Skeletal muscle satellite cell (primary cell): ENCODE data around the gene RTN4RL1.

ENCODE experiments used
- H3K27me3 ChIP-seq: 2 replicates; pipeline ENCODE4 v1.7.0; 2013; ENCODE audit warnings: low read length; ENCODE audit not compliant: control insufficient read depth, insufficient read depth
- H3K36me3 ChIP-seq: 2 replicates; pipeline ENCODE4 v1.7.0; 2013; ENCODE audit warnings: mild to moderate bottlenecking, control low read depth, low read length; ENCODE audit not compliant: insufficient read depth
- H3K4me1 ChIP-seq: 2 replicates; pipeline ENCODE4 v1.7.0; 2013; ENCODE audit warnings: low read length; ENCODE audit not compliant: control insufficient read depth, insufficient read depth
- H3K4me2 ChIP-seq: 2 replicates; pipeline ENCODE4 v1.7.0; 2013; ENCODE audit warnings: mild to moderate bottlenecking, low read length
- H3K4me3 ChIP-seq: 2 replicates; pipeline ENCODE4 v1.7.0; 2013; ENCODE audit warnings: low read length
- H3K9ac ChIP-seq: 2 replicates; pipeline ENCODE4 v1.7.0; 2013; ENCODE audit warnings: mild to moderate bottlenecking, low read depth, low read length, moderate library complexity
- H3K9me3 ChIP-seq: replicated peaks from 2 replicates; pipeline ENCODE4 v1.7.0; 2013; ENCODE audit warnings: mild to moderate bottlenecking, control low read depth, low read length

RTN4RL1 gene

DNA sequence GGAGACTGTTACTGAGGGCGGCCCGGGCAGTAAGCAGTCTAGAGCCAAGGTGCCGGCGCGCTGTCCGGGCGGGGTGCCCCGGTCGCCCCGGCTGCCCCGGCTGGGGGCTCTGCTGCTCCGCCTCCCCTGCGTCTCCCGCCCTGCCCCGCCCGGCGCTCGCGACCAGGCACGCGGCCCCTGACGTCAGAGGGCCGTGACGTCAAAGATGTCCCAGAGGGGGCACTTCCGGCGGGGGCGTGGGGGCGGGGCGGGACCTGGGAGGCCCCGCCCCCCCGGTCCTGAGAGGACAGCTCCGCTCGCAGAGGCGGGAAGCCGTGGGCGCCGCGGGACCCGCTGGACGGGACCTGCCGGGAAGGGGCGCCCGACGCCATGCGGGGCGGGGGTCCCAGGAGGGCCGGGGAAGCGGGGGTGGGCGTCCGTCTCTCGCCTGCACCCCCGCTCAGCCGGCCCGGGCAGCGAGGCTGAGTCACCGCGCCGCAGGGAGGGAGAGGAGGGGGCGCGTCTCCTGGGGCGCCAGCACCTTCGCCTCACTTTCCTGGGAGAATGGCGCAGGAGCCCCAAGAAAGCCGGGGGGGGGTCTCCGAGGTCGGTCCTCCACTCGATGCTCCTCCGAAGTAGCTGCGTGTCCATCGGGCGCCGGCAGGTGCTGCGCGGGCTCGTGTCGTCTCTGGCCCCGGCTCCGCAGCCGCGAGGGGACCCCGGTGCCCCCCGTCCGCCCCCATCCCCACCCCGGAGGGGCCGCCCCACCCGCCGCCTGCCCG, 25.3 kb upstream of the RTN4RL1 start:
- Histone ChIP-seq H3K9me3 (no peaks in the 10 kb centered on the region), H3K27me3 (peaks cover 3% of the 10 kb centered on the region), H3K9ac (peak overlapping the region; percentile 76), H3K4me1 (peaks cover 13% of the 10 kb centered on the region), H3K4me2 (peak overlapping the region; percentile 85), H3K36me3 (no peaks in the 10 kb centered on the region), H3K4me3 (peak overlapping the region; percentile 96)

DNA sequence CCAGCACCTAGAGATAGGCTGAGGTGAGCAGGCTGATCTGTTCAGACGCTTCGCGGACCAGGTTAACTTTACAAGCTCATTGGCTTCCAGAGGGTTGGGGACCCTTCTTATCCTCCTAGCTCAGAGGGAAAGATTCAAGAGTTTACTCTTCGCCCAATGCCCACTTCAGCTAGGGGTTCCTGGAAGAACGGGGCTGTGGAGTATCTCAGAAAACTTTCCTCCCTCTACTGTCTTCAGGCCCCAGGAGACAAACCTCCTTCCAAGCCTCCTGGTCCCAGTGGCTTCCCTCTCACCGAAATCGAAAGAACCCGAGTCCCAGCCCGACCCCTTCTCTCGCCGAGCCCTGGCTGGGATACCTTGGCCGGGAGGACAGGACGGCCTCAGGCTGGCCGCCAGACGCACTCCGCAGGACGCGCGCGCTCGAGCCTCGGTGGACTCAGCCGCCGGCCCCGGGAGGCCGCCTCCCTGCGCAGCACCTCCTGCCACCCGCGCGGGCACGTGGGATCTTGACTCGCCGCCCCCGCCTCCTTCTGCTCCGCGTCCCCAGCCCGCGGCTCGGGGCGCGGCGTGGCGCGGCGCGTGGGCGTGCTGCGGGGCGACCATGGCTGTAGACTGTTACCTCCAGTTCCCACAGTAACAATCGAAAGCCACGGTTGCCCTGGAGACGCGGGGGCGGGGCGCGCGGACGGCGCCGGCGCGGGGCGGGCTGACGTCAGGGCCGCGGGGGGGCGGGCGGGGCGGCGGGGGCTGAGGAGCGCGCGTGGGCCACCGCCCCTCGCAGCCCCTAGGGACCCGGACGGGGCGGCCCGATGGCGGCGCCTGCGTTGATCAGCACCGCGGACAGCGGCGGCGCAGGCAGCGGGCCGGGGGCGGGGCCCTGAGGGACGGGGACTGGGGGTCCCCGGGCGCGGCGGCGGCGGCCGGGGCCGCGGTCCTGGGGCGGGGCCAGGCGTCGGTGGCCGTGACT, 24.5 kb upstream of the RTN4RL1 start:
- Histone ChIP-seq H3K4me1 (peaks cover 13% of the 10 kb centered on the region), H3K36me3 (peaks cover 5% of the 10 kb centered on the region), H3K4me2 (peak overlapping the region; percentile 99), H3K9ac (peak overlapping the region; percentile 86), H3K4me3 (peak overlapping the region; percentile 96), H3K9me3 (no peaks in the 10 kb centered on the region), H3K27me3 (peaks cover 3% of the 10 kb centered on the region)

GRCh38 chr17:2048805-2049204, 23.7 kb upstream of the RTN4RL1 start:
- peak overlapping the region; percentile 86 for H3K9ac ChIP-seq
- no peaks in the 10 kb centered on the region for H3K9me3 ChIP-seq
- peaks cover 3% of the 10 kb centered on the region for H3K27me3 ChIP-seq
- peaks cover 8% of the 10 kb centered on the region for H3K36me3 ChIP-seq
- H3K4me3 ChIP-seq = peak overlapping the region; percentile 96
- peaks cover 18% of the 10 kb centered on the region for H3K4me1 ChIP-seq
- H3K4me2 ChIP-seq = peak overlapping the region; percentile 99

GRCh38 chr17:2047590-2047989, 22.5 kb upstream of the RTN4RL1 start:
- Histone ChIP-seq H3K4me1 (peaks cover 30% of the 10 kb centered on the region), H3K27me3 (peaks cover 3% of the 10 kb centered on the region), H3K9ac (no peak overlapping the region), H3K4me2 (no peak overlapping the region), H3K36me3 (peaks cover 19% of the 10 kb centered on the region), H3K4me3 (no peak overlapping the region), H3K9me3 (no peaks in the 10 kb centered on the region)

DNA sequence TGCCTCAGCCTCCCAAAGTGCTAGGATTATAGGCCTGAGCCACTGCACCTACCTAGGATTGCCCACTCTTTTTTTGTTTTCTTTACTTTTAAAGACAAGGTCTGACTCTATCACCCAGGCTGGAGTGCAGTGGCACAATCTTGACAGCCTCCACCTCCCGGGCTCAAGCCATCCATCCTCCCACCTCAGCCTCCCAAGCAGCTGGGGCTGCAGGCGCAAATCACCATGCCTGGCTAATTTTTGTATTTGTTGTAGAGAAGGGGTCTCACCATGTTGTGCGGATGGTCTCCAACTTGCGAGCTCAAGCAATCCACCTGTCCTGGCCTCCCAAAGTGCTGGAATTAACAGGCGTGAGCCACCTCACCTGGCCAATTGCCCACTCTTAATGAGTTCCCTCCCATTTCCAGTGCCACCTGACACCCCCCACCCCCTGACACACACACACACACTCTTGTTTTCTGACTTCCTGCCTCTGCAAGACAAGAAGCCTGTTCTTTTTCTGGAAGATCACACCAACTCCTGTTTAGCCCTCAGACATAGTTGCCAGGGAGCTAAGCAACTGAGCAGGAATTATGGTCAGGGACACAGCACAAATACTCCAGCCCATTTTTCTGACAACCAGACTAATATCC, 19.2 kb upstream of the RTN4RL1 start:
- H3K4me3 ChIP-seq = no peak overlapping the region
- H3K9ac ChIP-seq = no peak overlapping the region
- H3K36me3 ChIP-seq = peaks cover 23% of the 10 kb centered on the region
- no peaks in the 10 kb centered on the region for H3K27me3 ChIP-seq
- no peaks in the 10 kb centered on the region for H3K9me3 ChIP-seq
- H3K4me2 ChIP-seq = no peak overlapping the region
- H3K4me1 ChIP-seq = peaks cover 34% of the 10 kb centered on the region

DNA sequence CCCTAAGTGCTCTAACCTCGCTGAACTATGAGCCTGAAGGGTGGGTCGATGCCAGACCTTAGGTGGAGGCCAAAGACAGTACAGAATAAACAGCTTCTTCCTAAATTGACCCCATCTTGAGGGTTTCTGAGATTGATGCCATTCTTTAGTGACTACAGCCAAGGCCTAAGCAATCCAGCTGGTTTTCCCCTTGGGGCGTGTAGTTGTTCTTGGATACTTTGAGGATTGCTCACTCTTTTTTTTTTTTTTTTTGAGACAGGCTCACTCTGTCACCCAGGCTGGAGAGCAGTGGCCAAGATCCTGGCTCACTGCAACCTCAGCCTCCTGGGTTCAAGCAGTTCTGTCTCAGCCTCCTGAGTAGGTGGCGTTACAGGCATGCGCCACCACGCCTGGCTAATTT, 18.7 kb upstream of the RTN4RL1 start:
- H3K4me2 ChIP-seq = peak overlapping the region; percentile 100
- H3K9ac ChIP-seq = peak overlapping the region; percentile 54
- no peaks in the 10 kb centered on the region for H3K27me3 ChIP-seq
- H3K4me1 ChIP-seq = peaks cover 29% of the 10 kb centered on the region
- H3K9me3 ChIP-seq = no peaks in the 10 kb centered on the region
- H3K4me3 ChIP-seq = no peak overlapping the region
- H3K36me3 ChIP-seq = peaks cover 23% of the 10 kb centered on the region

DNA sequence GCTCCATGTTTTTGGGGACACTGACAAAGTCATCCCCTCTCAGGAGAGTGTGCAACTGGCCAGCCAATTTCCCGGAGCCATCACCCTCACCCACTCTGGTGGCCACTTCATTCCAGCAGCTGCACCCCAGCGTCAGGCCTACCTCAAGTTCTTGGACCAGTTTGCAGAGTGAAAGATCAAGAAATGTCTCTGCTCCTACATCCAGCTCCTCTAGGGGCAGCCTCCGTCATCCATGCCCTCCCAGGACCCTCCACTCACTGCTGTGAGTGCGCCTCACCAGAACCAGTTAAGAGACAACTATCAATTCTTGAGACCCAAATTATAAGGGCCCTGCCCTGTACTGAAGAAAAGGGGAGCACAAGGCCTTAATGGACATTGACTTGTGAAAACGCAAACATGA, 17.8 kb upstream of the RTN4RL1 start:
- Histone ChIP-seq H3K9ac (peak overlapping the region; percentile 91), H3K4me2 (peak overlapping the region; percentile 100), H3K4me1 (peaks cover 26% of the 10 kb centered on the region), H3K4me3 (peak overlapping the region; percentile 81), H3K9me3 (no peaks in the 10 kb centered on the region), H3K36me3 (peaks cover 30% of the 10 kb centered on the region), H3K27me3 (no peaks in the 10 kb centered on the region)

DNA sequence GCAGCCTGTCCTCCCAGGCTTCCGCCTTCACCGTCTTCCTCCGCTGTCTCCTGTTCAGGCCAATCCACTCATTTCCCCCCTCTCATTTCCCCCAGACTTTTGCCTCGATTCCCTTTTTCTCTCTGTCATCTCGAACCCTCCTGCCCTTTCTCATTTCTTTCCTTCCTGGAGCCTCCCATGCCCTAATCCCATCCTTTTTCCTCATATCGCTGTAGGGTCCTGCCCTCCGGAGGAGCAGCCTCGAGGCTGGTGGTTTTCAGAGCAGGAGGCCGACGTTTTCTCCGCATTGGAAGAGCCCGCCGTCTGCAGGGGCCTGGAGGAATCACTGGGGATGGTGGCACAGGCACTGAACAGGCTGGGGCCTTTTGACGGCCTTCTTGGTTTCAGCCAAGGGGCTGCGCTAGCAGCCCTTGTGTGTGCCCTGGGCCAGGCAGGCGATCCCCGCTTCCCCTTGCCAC, 17.3 kb upstream of the RTN4RL1 start:
- Histone ChIP-seq H3K4me2 (peak overlapping the region; percentile 100), H3K9me3 (no peaks in the 10 kb centered on the region), H3K36me3 (peaks cover 30% of the 10 kb centered on the region), H3K9ac (peak overlapping the region; percentile 91), H3K4me3 (peak overlapping the region; percentile 81), H3K27me3 (no peaks in the 10 kb centered on the region), H3K4me1 (peaks cover 26% of the 10 kb centered on the region)

DNA sequence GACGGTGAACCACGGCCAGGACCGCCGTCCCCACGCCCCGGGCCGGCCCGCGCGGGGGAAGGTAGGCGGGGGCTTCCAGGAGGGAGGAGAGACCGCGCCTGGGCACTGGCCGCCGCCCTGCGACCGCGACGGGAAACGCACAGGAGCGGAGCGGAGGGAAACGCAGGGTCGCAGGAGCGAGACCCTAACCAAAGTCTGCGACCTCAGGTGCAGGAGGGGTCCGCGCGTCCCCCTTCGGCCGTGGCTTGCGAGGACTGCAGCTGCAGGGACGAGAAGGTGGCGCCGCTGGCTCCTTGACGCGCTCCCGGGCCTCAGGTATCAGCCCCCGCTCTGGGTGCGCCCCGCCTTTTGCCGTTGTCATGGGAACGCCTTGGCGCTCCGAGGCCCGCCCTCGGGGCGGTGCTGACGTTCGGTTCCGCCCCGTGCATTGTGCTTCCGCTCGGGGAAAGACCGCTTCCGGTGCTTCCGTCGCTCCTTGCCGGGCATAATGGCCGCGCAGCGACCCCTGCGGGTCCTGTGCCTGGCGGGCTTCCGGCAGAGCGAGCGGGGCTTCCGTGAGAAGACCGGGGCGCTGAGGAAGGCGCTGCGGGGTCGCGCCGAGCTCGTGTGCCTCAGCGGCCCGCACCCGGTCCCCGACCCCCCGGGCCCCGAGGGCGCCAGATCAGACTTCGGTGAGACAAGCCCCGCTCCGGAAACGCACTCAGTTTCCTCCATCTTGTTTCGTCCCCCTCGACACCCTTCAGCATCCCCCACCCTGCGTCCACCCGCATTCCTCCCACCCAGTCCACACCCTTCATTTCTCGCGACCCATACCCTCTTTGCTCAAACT, 16.6 kb upstream of the RTN4RL1 start, which contains the start of gene OVCA2:
OVCA2 (plus strand) TSS at position 462 of the 829 bp plus-strand sequence; CDS start at position 488, 26 bp downstream.
- H3K9me3 ChIP-seq = no peaks in the 10 kb centered on the region
- H3K9ac ChIP-seq = peak within 1 kb of the TSS; percentile 91
- no peaks in the 10 kb centered on the region for H3K27me3 ChIP-seq
- peaks cover 35% of the 10 kb centered on the region for H3K36me3 ChIP-seq
- peak within 1 kb of the TSS; percentile 81 for H3K4me3 ChIP-seq
- H3K4me1 ChIP-seq = peaks cover 26% of the 10 kb centered on the region
- peak within 1 kb of the TSS; percentile 100 for H3K4me2 ChIP-seq

DNA sequence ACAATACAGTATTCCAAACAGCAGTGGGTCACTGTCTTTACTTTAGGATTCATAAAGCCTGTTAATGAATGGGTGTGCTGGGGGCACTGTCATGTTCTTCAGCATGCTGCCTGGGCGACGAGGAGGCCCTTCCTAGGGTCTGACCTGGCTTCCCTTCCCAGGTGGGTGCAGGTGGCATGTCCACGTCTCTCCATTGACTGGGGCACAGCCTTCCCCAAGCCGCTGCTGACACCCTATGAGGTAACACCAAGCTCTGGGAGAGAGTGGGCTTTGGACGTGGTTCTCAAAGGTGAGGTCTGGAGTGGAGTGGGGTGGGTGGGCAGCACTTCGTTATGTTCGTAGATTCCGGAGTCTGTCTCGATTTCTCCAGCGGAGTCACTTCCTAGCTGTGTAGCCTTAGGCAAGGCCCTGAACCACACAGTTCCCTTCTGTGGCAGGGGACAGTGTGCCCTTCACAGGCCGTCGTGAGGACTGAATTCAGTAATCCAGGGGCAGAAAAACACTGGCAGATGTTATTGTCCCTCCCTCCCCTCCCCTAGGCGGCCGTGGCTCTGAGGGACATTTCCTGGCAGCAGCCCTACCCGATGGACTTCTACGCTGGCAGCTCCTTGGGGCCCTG, 15.9 kb upstream of the RTN4RL1 start:
- H3K4me1 ChIP-seq = peaks cover 26% of the 10 kb centered on the region
- H3K9me3 ChIP-seq = no peaks in the 10 kb centered on the region
- H3K4me2 ChIP-seq = peak overlapping the region; percentile 100
- H3K4me3 ChIP-seq = peak overlapping the region; percentile 81
- H3K27me3 ChIP-seq = no peaks in the 10 kb centered on the region
- peaks cover 41% of the 10 kb centered on the region for H3K36me3 ChIP-seq
- H3K9ac ChIP-seq = peak overlapping the region; percentile 91
